Activated naive CD4-positive, alpha-beta T cell treated with anti-CD3 and anti-CD28 coated beads, Interleukin-2, amount 50 U/mL, for 72 hours (primary cell): ENCODE measurements around the gene SLC22A17. TPM values are rescaled to one million over a fixed set of nuclear protein-coding genes. Genes with fewer than 3 reads are reported as not detected.

Experiments used
- ATAC-seq, 2 donors: fragments of 150-1000 bp; cut with Tn5 transposase; 2 replicates each; pipeline ENCODE4 v1.10.0; 2021; ENCODE audit warnings: mild to moderate bottlenecking in 2 of 2, moderate library complexity in 2 of 2
- DNase-seq, 2 donors: peaks; one replicate each; pipeline ENCODE4 v3.0.0; 2021 to 2022; ENCODE audit warnings: low spot score in 2 of 2
- H3K27ac Mint-ChIP-seq, 2 donors: one replicate each; pipeline ENCODE4 v1.8.0; 2022; ENCODE audit warnings: mild to moderate bottlenecking in 2 of 2, mixed read lengths in 2 of 2
- H3K36me3 Mint-ChIP-seq, 2 donors: one replicate each; pipeline ENCODE4 v1.8.0; 2022; ENCODE audit warnings: mixed read lengths in 2 of 2
- H3K9me3 Mint-ChIP-seq, 2 donors: one replicate each; pipeline ENCODE4 v1.8.0; 2022; ENCODE audit warnings: mixed read lengths in 2 of 2
- total RNA-seq, 2 donors: library from RNA; stranded (reverse); gene quantifications; one replicate each; pipeline ENCODE4 v1.2.3, GENCODE V29; 2022

SLC22A17 gene
- total RNA-seq, 2 donors from 2014 or later, result 7.4 to 8.8 TPM

- H3K27ac Mint-ChIP-seq, result peak overlapping the region in 1 of 2 donors; percentile 18
- ATAC-seq, result no peak
- no peak for DNase-seq
- no peaks in the 10 kb centered on the region for H3K36me3 Mint-ChIP-seq
- no peaks in the 10 kb centered on the region for H3K9me3 Mint-ChIP-seq
These were observed 44.7 kb downstream of the SLC22A17 start for GRCh38 chr14:23307687-23308644.

DNA sequence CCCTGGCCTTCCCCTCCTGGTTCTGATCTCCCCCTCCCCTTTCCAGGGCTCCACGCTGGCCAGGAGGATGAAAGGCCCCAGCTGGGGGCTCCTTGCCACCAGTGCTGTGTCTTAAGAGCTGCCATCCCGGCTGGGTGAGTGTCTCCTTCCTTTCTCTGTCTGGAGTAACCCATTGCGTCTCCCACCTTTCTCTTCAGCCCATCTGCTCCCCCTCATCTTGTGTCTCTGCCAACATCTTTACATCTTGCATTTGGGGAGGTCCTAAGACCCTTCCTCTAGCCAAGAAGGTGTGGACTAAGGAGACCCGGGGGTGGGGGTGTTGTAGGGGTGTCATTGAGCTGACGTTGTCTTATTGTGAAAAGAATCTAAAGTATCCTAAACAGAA is 45.5 kb downstream of the SLC22A17 start:
- peak overlapping the region in 1 of 2 donors; percentile 54 for H3K27ac Mint-ChIP-seq
- H3K36me3 Mint-ChIP-seq, result peaks cover 6% of the 10 kb centered on the region in 2 donors
- DNase-seq (no peak), ATAC-seq (no peak)
- H3K9me3 Mint-ChIP-seq, result no peaks in the 10 kb centered on the region

DNA sequence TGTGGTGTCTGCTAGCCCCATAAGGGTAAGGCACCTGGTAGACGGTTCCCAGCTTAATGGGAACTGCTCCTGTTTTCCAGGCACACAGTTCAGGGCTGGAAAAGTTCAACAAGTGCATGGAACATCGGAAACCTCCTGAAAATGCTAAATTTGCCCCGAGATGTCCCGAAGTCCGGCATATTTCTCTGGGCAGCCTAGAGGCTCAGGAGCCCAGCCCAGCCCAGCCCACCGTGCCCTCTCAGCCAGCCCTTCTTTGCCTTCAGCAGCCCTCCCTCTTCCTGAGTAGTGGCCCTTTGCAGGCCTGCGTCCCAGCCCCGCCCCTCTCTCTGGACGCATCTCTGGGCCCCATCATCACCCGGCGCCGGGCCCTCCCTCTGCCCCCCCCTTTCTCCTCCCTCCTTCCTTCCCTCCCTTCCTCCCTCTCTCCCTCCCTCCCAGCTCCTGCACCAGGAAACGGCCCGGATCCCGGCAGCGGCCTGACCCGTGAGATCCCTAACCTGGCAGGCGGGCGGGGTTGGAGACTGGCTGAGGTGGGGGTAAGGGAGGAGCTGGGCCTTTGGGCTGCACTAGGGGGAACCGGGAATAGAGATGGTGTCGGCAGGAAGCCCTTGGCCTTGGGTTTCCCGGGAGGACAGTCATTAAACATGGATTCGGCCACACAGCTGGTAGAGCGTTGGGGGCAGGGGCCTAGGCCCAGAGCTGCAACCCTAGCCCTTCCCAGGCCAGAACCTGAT is 46.1 kb downstream of the SLC22A17 start, which contains the start of gene BCL2L2:
Gene BCL2L2 (plus strand): TSS at position 422 of the 734 bp plus-strand sequence. CDS start 935 bp downstream, outside the sequence.
- Mint-ChIP-seq H3K27ac (peak within 1 kb of the TSS in 1 of 2 donors; percentile 54), H3K9me3 (no peaks in the 10 kb centered on the region), H3K36me3 (peaks cover 6% of the 10 kb centered on the region in 2 donors)
- no peak for DNase-seq
- no peak for ATAC-seq

- Mint-ChIP-seq H3K27ac (peak within 1 kb of the TSS; percentile 97 to 100), H3K9me3 (no peaks in the 10 kb centered on the region), H3K36me3 (peaks cover 6 to 13% of the 10 kb centered on the region in 2 donors)
- ATAC-seq, result peak; percentile 52 to 63
- DNase-seq, result peak; percentile 84 to 95
These were observed 50.1 kb downstream of the SLC22A17 start, which contains the start of gene PPP1R3E for GRCh38 chr14:23302290-23303225. Gene PPP1R3E, minus strand, starts transcription at chr14:23302859. Its CDS starts 283 bp downstream, at chr14:23302576.

- ATAC-seq (peak; percentile 18 to 28), DNase-seq (no peak)
- Mint-ChIP-seq H3K9me3 (no peaks in the 10 kb centered on the region), H3K36me3 (peaks cover 6 to 16% of the 10 kb centered on the region in 2 donors), H3K27ac (peak overlapping the region; percentile 97)
These were observed 50.8 kb downstream of the SLC22A17 start for GRCh38 chr14:23301969-23302289.

DNA sequence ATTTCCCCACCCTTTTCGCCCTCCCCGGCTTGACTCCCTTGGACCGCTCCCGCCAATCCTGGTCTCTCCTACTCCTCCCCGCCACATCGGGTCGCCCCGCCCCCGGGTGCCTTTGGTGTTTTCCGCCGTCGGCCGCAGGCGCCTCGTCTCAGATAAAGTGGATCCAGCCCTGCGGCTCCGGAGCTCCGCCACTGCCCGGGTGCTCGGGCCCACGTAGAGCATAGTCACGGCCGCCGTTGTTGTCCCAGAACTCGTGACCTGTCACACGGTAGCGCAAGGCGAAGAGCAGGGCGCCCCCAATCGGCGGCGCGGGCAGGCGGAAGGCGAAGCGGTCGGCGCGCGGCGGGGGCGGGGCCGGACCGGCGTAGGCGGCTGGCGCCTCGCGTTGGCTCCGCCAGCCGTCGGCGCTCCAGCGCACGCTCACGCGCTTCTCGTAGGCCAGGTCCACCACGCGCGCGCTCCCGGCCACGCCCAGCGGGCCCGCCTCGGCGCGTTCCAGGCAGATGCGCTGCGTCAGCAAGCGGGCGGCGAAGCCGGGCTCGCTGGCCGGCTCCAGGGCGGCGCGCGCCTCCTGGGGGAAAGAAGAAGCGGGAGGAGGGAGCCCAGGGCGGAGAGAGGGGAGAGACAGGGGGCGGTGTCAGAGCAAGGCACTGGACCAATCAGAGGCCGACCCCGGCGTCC is 51.3 kb downstream of the SLC22A17 start:
- Mint-ChIP-seq H3K36me3 (peaks cover 6 to 21% of the 10 kb centered on the region in 2 donors), H3K9me3 (no peaks in the 10 kb centered on the region), H3K27ac (peak overlapping the region; percentile 97)
- ATAC-seq (peak; percentile 82 to 83), DNase-seq (peak; percentile 99 to 100)

DNA sequence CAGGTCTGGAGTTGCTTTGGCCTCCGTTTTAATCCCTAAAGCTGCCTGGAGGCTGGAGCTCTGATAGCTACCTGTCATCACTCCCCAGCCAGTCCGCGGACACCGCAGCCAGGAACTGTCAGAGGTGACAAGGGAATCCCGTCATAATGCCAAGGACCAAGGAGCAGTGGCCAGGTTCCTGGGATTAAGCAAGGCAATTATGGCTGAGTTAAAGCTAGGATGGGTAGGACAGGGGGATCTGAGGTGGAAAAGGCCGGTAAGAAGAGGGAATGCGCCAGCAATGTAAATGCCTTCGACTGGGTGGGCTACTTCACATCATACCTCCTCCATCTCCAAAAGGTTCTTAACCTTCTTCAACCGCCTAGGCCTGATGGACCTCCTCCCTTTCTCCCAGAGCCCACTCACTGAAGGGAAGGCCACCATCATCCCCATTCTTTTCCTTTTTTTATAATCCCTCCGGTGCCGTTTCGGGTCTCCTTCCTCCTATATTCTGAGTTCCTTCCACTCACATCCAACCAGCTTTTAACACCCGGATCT is 51.9 kb downstream of the SLC22A17 start:
- no peak for ATAC-seq
- peak in 1 of 2 donors; percentile 27 for DNase-seq
- H3K36me3 Mint-ChIP-seq, result peaks cover 6 to 22% of the 10 kb centered on the region in 2 donors
- peak overlapping the region; percentile 91 to 97 for H3K27ac Mint-ChIP-seq
- no peaks in the 10 kb centered on the region for H3K9me3 Mint-ChIP-seq

DNA sequence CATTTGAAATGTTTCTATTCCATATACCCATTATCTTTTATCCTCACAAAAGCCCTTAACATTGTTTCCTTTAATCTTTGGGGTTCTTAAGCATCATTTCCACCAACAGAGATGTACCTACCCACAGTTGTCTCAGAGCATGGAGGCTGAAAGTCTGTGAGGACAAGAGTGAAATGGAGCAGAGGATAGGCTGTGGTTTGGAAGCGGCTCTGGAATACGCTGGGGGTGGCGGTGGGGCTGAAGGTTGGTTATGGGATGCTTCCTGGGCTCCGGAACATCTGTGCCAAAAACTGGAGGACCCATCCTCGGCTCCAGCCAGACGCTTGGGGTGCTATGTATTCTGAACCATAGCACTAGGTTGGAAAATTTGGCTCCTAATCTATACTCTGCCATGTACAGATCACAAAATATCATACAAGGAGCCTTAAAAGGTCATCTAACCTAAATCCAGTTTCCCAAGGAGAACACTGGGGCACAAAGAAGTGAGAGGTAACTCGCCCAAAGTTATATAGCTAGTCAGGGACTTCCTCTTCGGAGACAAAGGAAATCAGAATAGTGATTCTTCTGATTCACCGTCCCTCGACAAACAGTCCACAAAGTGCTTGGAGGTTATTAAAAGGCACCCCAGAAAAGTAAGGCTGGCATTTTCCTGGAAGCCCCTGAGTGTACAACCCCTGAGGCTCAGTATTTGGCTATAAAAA is 52.6 kb downstream of the SLC22A17 start:
- Mint-ChIP-seq H3K27ac (peak overlapping the region; percentile 91 to 97), H3K36me3 (peaks cover 6 to 22% of the 10 kb centered on the region in 2 donors), H3K9me3 (no peaks in the 10 kb centered on the region)
- no peak for ATAC-seq
- DNase-seq, result no peak

DNA sequence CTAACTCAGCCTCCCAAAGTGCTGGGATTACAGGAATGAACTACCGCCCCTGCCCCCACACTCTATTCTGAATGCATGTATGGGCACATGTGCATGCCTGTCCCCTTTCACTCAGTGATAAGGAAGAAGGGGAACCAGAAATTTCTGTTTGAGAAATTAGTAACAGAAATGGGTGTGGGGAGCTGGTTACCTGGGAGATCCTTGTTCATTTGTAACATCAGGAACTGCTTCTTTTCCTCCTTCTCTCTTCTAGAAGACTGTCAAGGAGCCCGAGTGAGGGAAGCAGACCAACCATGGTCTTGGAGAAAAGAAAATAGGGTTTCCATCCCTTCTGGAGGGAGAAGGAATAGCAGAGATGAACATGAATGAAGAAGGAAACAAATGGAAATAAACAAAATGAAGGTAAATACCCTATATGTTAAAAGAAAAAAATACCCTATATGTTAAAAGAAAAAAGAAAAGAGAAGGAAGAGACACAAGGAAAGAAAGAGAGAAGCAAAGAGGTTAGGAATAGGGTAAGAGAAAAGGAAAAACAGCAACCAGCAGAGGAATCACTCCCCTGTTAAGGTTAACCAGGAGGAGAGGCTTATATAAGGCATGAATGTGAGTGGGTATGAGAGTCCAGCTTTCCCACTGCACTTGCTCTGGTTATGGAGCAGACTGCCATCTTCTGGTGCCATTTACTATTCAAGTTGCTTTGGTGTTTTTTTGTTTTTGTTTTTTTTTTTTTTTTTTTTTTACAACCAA is 53.3 kb downstream of the SLC22A17 start:
- no peak for DNase-seq
- no peak for ATAC-seq
- peak overlapping the region in 1 of 2 donors; percentile 97 for H3K27ac Mint-ChIP-seq
- H3K36me3 Mint-ChIP-seq, result peaks cover 6 to 22% of the 10 kb centered on the region in 2 donors
- H3K9me3 Mint-ChIP-seq, result no peaks in the 10 kb centered on the region

- Mint-ChIP-seq H3K27ac (peak overlapping the region in 1 of 2 donors; percentile 41), H3K9me3 (no peaks in the 10 kb centered on the region), H3K36me3 (peaks cover 5 to 20% of the 10 kb centered on the region in 2 donors)
- ATAC-seq (no peak), DNase-seq (no peak)
These were observed 54.9 kb downstream of the SLC22A17 start for GRCh38 chr14:23297611-23298277.

DNA sequence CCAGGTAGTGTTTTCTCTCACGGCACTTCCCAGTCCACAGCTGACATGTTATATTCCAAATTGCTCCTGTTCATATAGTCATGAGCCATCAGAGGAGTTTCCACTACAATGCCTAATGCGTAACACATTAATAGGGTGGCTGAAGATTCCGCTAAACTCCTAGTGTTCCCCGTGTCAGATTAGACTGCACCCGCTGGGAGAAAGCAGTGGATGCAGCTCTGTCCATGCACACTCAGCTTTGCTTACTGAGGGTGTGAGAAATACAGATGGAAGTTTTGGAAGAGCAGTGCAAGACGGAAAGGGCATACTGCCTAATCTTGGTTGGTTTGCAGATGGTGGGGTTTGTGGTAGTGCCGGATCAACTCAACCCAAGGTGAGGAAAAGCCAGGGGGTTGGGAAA is 55.6 kb downstream of the SLC22A17 start:
- Mint-ChIP-seq H3K36me3 (peaks cover 0 to 16% of the 10 kb centered on the region in 2 donors), H3K9me3 (no peaks in the 10 kb centered on the region), H3K27ac (no peak overlapping the region)
- no peak for DNase-seq
- no peak for ATAC-seq
